Cardiac muscle cell (in vitro differentiated cells and primary cell): ENCODE results near the gene ABCA6. TPM values are rescaled to one million over a fixed set of nuclear protein-coding genes. Genes with fewer than 3 reads are reported as not detected.
A peak's percentile ranks its signal among the peaks of the same experiment; 100 is the strongest.

Source experiments
- DNase-seq, 2 donors: peaks; one replicate each; pipeline versions ENCODE4 v3.0.0 to v3.0.0-alpha.2; 2010 to 2017; ENCODE audit warnings: low read depth in 1 of 2, low spot score in 1 of 2
- H3K27ac ChIP-seq: fragments of 200-600 bp; sonication (generic); 2 replicates; pipeline ENCODE4 v1.5.1; 2016
- H3K27me3 ChIP-seq: fragments of 200-600 bp; sonication (generic); 2 replicates; pipeline ENCODE4 v1.6.0; 2016; ENCODE audit warnings: control low read depth
- H3K36me3 ChIP-seq: fragments of 200-600 bp; sonication (generic); 2 replicates; pipeline ENCODE4 v1.5.1; 2016; ENCODE audit warnings: control low read depth
- H3K4me1 ChIP-seq: fragments of 200-600 bp; sonication (generic); 2 replicates; pipeline ENCODE4 v1.8.1; 2017; ENCODE audit warnings: low read depth, mild to moderate bottlenecking, mixed run types
- H3K4me3 ChIP-seq: fragments of 200-600 bp; sonication (generic); 2 replicates; pipeline ENCODE4 v1.5.1; 2016; ENCODE audit warnings: mild to moderate bottlenecking
- H3K9me3 ChIP-seq: fragments of 200-600 bp; sonication (generic); 2 replicates; pipeline ENCODE4 v1.5.1; 2017; ENCODE audit warnings: low read depth, mild to moderate bottlenecking, control low read depth
- polyA plus RNA-seq: library from polyadenylated mRNA; unstranded; fragments of >200 nt; fragmentation: Nextera tagmentation; extraction: Ambion mirVana; gene quantifications from 2 replicates; pipeline ENCODE4 v1.2.1, GENCODE V29; 2016
- total RNA-seq: library from RNA; depleted of rRNA; stranded (reverse); fragments of >200 nt; gene quantifications from 2 replicates; pipeline ENCODE4 v1.2.3, GENCODE V29; 2016
- TF ChIP-seq, protein P1 (sequence below): IDR thresholded peaks from 2 replicates; pipeline ENCODE4 v1.5.1; 2012; ENCODE audit warnings: low read depth, mild to moderate bottlenecking, low read length

Gene ABCA6
- total and polyA plus RNA-seq, 2 experiments from 2014 or later: not detected

DNA sequence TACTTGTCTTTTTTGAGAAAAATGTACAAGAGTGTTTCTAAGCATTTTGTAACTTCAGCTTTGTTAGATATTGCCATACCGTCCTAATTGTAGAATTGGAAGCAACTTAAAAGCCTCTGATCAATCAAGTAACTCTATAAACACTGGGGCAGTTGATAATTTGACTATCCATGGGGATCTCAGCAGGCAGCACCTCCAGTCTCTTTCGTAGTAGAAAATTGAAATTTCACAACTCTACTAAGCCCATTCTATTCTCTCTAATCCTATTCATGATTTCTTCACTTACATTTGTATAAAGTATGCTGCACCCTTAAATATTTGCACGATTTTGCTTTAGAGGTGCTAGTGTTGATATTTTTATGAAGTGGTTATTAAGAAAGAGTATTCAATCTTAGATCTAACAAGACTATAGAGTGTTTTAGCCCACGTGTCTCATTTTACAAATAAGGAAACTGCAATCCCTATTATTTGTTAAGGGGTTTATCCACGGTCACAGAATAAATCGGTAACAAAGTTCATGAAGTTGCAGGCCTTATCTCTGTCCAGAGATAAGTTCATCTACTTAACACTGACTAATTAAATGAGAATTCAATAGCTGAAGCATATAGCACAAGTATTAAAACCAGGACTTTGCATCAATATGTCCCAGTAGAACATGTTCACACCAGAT, 10.9 kb downstream of the ABCA6 start:
- H3K27me3 ChIP-seq: no peaks in the 10 kb centered on the region
- H3K4me1 ChIP-seq: no peaks in the 10 kb centered on the region
- H3K9me3 ChIP-seq: no peaks in the 10 kb centered on the region
- H3K36me3 ChIP-seq: no peaks in the 10 kb centered on the region
- no peak overlapping the region for H3K27ac ChIP-seq
- no peak for DNase-seq
- TF ChIP-seq, protein P1, sequence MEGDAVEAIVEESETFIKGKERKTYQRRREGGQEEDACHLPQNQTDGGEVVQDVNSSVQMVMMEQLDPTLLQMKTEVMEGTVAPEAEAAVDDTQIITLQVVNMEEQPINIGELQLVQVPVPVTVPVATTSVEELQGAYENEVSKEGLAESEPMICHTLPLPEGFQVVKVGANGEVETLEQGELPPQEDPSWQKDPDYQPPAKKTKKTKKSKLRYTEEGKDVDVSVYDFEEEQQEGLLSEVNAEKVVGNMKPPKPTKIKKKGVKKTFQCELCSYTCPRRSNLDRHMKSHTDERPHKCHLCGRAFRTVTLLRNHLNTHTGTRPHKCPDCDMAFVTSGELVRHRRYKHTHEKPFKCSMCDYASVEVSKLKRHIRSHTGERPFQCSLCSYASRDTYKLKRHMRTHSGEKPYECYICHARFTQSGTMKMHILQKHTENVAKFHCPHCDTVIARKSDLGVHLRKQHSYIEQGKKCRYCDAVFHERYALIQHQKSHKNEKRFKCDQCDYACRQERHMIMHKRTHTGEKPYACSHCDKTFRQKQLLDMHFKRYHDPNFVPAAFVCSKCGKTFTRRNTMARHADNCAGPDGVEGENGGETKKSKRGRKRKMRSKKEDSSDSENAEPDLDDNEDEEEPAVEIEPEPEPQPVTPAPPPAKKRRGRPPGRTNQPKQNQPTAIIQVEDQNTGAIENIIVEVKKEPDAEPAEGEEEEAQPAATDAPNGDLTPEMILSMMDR: no peak
- H3K4me3 ChIP-seq: no peak overlapping the region

DNA sequence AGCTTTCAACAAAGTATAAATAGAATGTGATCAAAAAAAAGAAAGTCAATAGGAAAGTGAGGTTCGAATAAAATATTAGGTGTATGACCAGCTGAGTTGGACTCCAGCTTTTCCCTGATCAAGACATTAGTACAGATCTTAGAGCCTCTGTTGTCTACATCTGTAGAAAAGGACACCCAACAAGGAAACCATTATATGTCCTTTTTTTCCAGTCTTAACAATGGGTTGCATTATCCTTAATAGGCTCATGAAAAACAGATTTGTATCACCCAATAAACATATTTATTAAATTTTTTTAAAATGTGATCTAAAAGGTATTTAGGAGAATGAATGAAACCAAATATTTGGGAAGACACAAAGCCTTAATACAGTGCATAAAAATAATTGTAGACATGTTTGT, 18.1 kb downstream of the ABCA6 start:
- TF ChIP-seq, protein P1: no peak
- H3K36me3 ChIP-seq: no peaks in the 10 kb centered on the region
- H3K27ac ChIP-seq: no peak overlapping the region
- no peaks in the 10 kb centered on the region for H3K27me3 ChIP-seq
- no peaks in the 10 kb centered on the region for H3K4me1 ChIP-seq
- no peak for DNase-seq
- no peak overlapping the region for H3K4me3 ChIP-seq
- no peaks in the 10 kb centered on the region for H3K9me3 ChIP-seq

DNA sequence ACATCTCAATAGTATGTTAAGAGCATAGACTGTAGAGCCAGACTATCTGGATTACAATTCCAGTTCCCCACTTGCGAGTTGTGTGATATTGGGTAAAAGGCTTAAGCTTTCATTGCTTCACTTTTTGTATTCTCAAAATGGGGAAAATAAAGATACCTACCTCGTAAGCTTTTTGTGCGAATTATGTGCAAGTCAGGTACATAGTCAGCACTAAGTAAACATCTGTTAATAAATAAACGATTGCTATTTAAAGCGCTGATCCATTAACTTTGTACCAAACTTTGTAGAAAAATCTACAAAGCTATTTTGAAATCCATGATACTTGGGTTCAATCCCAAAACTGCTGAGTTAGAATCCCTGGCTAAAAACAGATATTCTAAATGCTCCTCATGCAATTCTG, 19.6 kb downstream of the ABCA6 start:
- H3K27me3 ChIP-seq: no peaks in the 10 kb centered on the region
- H3K36me3 ChIP-seq: no peaks in the 10 kb centered on the region
- TF ChIP-seq, protein P1: no peak
- no peak overlapping the region for H3K4me3 ChIP-seq
- DNase-seq: no peak
- peaks cover 6% of the 10 kb centered on the region for H3K4me1 ChIP-seq
- no peak overlapping the region for H3K27ac ChIP-seq
- no peaks in the 10 kb centered on the region for H3K9me3 ChIP-seq

DNA sequence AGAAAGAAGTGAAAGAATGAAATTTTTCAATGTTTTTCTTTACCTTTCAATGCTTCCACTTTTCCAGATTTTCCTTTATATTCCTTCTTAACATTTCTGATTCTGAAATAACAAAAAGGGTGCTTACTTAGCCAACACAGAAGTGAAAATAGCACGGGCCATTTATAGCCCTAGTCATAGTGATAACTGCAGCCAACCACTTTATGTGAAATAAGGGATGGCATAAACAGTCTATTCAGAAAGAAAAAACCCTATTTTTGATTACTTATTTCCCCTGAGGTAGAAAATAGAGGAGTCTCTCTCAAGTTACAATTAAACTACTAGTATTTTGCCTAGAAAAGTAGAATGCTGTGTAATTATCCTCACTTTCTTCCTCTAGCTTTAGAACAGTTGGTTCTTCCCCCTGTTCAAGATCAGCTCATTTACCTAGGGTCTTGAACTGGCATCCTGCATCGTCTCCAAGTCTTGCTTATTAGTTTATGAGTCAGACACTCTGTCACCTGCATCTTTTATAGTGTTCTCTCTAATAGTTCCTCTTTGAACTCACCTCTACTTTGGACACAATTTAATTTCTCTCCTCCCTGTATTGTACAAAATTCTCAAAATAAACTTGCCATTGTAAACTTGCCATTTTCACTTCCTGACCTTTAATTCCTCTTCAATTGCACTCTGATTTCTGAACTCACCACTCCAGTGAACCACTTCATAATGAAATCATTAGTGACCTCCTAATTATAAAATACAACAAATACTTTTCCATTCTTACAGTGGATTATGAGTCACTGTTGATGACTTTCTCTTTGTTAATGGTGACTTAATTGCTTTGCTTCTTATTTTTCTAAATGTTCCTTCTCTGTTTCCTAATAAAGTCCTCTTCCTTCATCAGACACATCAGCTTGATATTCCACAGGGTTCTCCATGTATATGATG, 23.6 kb downstream of the ABCA6 start:
- H3K27me3 ChIP-seq: no peaks in the 10 kb centered on the region
- H3K4me1 ChIP-seq: peaks cover 16% of the 10 kb centered on the region
- DNase-seq: peak in 1 of 2 donors; percentile 15
- no peaks in the 10 kb centered on the region for H3K36me3 ChIP-seq
- H3K9me3 ChIP-seq: no peaks in the 10 kb centered on the region
- no peak overlapping the region for H3K4me3 ChIP-seq
- TF ChIP-seq, protein P1: no peak
- no peak overlapping the region for H3K27ac ChIP-seq

DNA sequence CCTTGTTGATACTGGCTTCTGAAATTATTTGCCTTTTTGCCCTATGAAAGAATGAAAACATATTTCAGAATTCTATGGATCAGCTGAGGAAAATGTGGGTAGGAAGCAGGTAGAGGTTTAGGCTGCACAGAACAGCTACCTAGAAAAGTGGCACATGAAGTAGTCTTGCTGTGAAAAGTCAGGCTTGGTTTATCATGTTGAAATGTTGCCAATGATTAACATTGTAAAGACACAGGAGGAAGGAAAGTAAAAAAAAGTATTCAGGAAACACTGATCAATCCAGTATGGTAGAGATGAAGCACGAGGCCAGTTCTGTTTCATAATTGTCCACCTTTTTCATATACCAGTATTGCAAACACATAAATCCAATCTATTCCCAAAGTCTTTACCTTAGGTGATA, 29.9 kb downstream of the ABCA6 start:
- H3K27ac ChIP-seq: no peak overlapping the region
- no peak overlapping the region for H3K4me3 ChIP-seq
- no peaks in the 10 kb centered on the region for H3K36me3 ChIP-seq
- TF ChIP-seq, protein P1: no peak
- no peaks in the 10 kb centered on the region for H3K27me3 ChIP-seq
- no peaks in the 10 kb centered on the region for H3K9me3 ChIP-seq
- H3K4me1 ChIP-seq: peaks cover 9% of the 10 kb centered on the region
- no peak for DNase-seq
